ENCODE measurements around the gene COL12A1.

The COL12A1 gene

GRCh38 chr6:75101896-75102295, 104.0 kb downstream of the COL12A1 start:
- DNase-seq (ENCODE audit: low read depth in 2 of 2): no peak

- DNase-seq (ENCODE audit: low read depth in 2 of 2): no peak
Observed at GRCh38 chr6:75098709-75099108, 107.1 kb downstream of the COL12A1 start.

- no peak for DNase-seq (ENCODE audit: low read depth in 2 of 2)
Observed at GRCh38 chr6:75096966-75097365, 108.9 kb downstream of the COL12A1 start.

- DNase-seq (ENCODE audit: low read depth in 2 of 2): no peak
Observed at GRCh38 chr6:75094614-75095200, 111.1 kb downstream of the COL12A1 start.

GRCh38 chr6:75091467-75092190, 114.2 kb downstream of the COL12A1 start:
- no peak for DNase-seq (ENCODE audit: low read depth in 2 of 2)

GRCh38 chr6:75090576-75090975, 115.3 kb downstream of the COL12A1 start:
- DNase-seq (ENCODE audit: low read depth in 2 of 2): no peak

GRCh38 chr6:75089921-75090320, 115.9 kb downstream of the COL12A1 start:
- no peak for DNase-seq (ENCODE audit: low read depth in 2 of 2)

- DNase-seq (ENCODE audit: low read depth in 2 of 2): no peak
Observed at GRCh38 chr6:75089151-75089897, 116.5 kb downstream of the COL12A1 start.

GRCh38 chr6:75085931-75086635, 119.8 kb downstream of the COL12A1 start:
- no peak for DNase-seq (ENCODE audit: low read depth in 2 of 2)

- DNase-seq (ENCODE audit: low read depth in 2 of 2): no peak
Observed at GRCh38 chr6:75084872-75085381, 120.9 kb downstream of the COL12A1 start.

GRCh38 chr6:75084018-75084417, 121.8 kb downstream of the COL12A1 start:
- no peak for DNase-seq (ENCODE audit: low read depth in 2 of 2)

- no peak for DNase-seq (ENCODE audit: low read depth in 2 of 2)
Observed at GRCh38 chr6:75081921-75082320, 123.9 kb downstream of the COL12A1 start.

GRCh38 chr6:75081047-75081446, 124.8 kb downstream of the COL12A1 start:
- DNase-seq (ENCODE audit: low read depth in 2 of 2): no peak

GRCh38 chr6:75079589-75079988, 126.3 kb downstream of the COL12A1 start:
- DNase-seq (ENCODE audit: low read depth in 2 of 2): no peak

GRCh38 chr6:75077701-75078100, 128.2 kb downstream of the COL12A1 start:
- no peak for DNase-seq (ENCODE audit: low read depth in 2 of 2)

GRCh38 chr6:75076009-75076408, 129.8 kb downstream of the COL12A1 start:
- no peak for DNase-seq (ENCODE audit: low read depth in 2 of 2)

- no peak for DNase-seq (ENCODE audit: low read depth in 2 of 2)
Observed at GRCh38 chr6:75070244-75070643, 135.6 kb downstream of the COL12A1 start.

- DNase-seq (ENCODE audit: low read depth in 2 of 2): no peak
Observed at GRCh38 chr6:75065523-75065922, 140.3 kb downstream of the COL12A1 start.

- no peak for DNase-seq (ENCODE audit: low read depth in 2 of 2)
Observed at GRCh38 chr6:75052491-75052890, 153.4 kb downstream of the COL12A1 start.

GRCh38 chr6:75049308-75049707, 156.5 kb downstream of the COL12A1 start:
- no peak for DNase-seq (ENCODE audit: low read depth in 2 of 2)

- no peak for DNase-seq (ENCODE audit: low read depth in 2 of 2)
Observed at GRCh38 chr6:75044846-75045245, 161.0 kb downstream of the COL12A1 start.

GRCh38 chr6:75041381-75041780, 164.5 kb downstream of the COL12A1 start:
- no peak for DNase-seq (ENCODE audit: low read depth in 2 of 2)

Data from stimulated activated CD4-positive, alpha-beta T cell treated with anti-CD3 and anti-CD28 coated beads, Interleukin-4, amount 100 ng/mL, for 48 hours (primary cell).